Activated CD8-positive, alpha-beta memory T cell treated with anti-CD3 and anti-CD28 coated beads for 1 hour (primary cell): ENCODE results near the gene RAI1.
A peak's percentile ranks its signal among the peaks of the same experiment; 100 is the strongest.
"Not testable (repeated sequence)": the region's sequence is repeated elsewhere in the genome, so short reads cannot be mapped to it uniquely, and the experiment has no call there.

Experiments
- DNase-seq, 2 donors: peaks; one replicate each; pipeline ENCODE4 v3.0.0-alpha.2; 2020; ENCODE audit warnings: low read depth in 1 of 2; ENCODE audit errors: extremely low read depth in 1 of 2

The RAI1 gene

GRCh38 chr17:17681187-17681743 is at the start of gene RAI1:
TSS of gene RAI1 (plus strand) at chr17:17681458. CDS start at chr17:17792949, 111,491 bp downstream.
- DNase-seq = peak in 1 of 2 donors; percentile 64

GRCh38 chr17:17632690-17633089 is 48.6 kb upstream of the RAI1 start:
- not testable (repeated sequence) for DNase-seq

- no peak for DNase-seq
Measured at GRCh38 chr17:17633310-17633709, 47.9 kb upstream of the RAI1 start.

- DNase-seq = no peak
Measured at GRCh38 chr17:17635126-17635525, 46.1 kb upstream of the RAI1 start.

GRCh38 chr17:17635537-17636271 is 45.6 kb upstream of the RAI1 start:
- DNase-seq = not testable (repeated sequence)

- DNase-seq = no peak
Measured at GRCh38 chr17:17636272-17636885, 44.9 kb upstream of the RAI1 start.

- DNase-seq = no peak
Measured at GRCh38 chr17:17638467-17638866, 42.8 kb upstream of the RAI1 start.

GRCh38 chr17:17639661-17640270 is 41.5 kb upstream of the RAI1 start:
- DNase-seq = not testable (repeated sequence)

- peak; percentile 49 to 73 for DNase-seq
Measured at GRCh38 chr17:17641621-17642409, 39.4 kb upstream of the RAI1 start.

- not testable (repeated sequence) for DNase-seq
Measured at GRCh38 chr17:17645148-17645547, 36.1 kb upstream of the RAI1 start.

GRCh38 chr17:17645961-17646360 is 35.3 kb upstream of the RAI1 start:
- no peak for DNase-seq

GRCh38 chr17:17647524-17648178 is 33.6 kb upstream of the RAI1 start:
- DNase-seq = no peak

GRCh38 chr17:17648762-17649161 is 32.5 kb upstream of the RAI1 start:
- no peak for DNase-seq

GRCh38 chr17:17650959-17651358 is 30.3 kb upstream of the RAI1 start:
- no peak for DNase-seq

- no peak for DNase-seq
Measured at GRCh38 chr17:17653343-17653742, 27.9 kb upstream of the RAI1 start.

GRCh38 chr17:17659340-17659739 is 21.9 kb upstream of the RAI1 start:
- DNase-seq = no peak

GRCh38 chr17:17661134-17661533 is 20.1 kb upstream of the RAI1 start:
- DNase-seq = no peak

- no peak for DNase-seq
Measured at GRCh38 chr17:17661834-17662385, 19.3 kb upstream of the RAI1 start.

- peak; percentile 67 to 75 for DNase-seq
Measured at GRCh38 chr17:17663160-17664063, 17.8 kb upstream of the RAI1 start.
